ENCODE data around the gene P4HA1.

Gene P4HA1

DNA sequence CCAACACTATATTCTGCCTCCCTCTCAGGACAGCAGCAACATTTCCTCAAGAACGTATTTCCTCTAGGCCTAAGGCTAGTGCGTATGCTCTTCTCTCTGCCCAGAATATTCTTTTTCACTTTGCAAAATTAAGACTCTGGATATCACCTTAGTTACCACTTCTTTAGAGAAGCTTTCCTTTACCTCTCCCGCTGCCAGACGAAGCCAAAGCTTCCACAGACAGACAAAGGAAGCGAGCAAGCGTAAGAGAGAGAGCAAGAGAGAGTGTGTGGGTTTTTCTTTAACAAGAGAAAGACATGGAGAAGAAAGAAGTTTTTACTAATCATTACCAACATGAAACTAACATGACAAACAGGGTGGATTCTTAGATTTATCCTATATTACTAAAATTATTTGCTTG lies 64.1 kb downstream of the P4HA1 start:
- TF ChIP-seq, protein P1, sequence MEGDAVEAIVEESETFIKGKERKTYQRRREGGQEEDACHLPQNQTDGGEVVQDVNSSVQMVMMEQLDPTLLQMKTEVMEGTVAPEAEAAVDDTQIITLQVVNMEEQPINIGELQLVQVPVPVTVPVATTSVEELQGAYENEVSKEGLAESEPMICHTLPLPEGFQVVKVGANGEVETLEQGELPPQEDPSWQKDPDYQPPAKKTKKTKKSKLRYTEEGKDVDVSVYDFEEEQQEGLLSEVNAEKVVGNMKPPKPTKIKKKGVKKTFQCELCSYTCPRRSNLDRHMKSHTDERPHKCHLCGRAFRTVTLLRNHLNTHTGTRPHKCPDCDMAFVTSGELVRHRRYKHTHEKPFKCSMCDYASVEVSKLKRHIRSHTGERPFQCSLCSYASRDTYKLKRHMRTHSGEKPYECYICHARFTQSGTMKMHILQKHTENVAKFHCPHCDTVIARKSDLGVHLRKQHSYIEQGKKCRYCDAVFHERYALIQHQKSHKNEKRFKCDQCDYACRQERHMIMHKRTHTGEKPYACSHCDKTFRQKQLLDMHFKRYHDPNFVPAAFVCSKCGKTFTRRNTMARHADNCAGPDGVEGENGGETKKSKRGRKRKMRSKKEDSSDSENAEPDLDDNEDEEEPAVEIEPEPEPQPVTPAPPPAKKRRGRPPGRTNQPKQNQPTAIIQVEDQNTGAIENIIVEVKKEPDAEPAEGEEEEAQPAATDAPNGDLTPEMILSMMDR (IDR thresholded peaks at IDR 0.05): no peak

DNA sequence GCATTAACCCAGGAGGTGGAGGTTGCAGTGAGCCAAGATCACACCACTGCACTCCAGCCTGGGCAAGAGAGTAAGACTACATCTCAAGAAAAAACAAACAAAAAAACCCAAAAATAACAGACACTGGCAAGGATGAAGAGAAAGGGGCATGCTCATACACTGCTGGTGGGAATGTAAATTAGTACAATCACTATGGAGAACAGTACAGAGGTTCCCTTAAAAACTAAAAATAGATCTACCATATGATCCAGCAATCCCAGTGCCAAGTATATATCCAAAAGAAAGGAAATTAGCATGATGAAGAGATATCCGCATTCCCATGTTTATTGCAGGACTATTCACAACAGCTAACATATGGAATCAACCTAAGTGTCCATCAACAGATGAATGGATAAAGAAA lies 75.6 kb downstream of the P4HA1 start:
- TF ChIP-seq, protein P1 (IDR thresholded peaks at IDR 0.05): no peak

DNA sequence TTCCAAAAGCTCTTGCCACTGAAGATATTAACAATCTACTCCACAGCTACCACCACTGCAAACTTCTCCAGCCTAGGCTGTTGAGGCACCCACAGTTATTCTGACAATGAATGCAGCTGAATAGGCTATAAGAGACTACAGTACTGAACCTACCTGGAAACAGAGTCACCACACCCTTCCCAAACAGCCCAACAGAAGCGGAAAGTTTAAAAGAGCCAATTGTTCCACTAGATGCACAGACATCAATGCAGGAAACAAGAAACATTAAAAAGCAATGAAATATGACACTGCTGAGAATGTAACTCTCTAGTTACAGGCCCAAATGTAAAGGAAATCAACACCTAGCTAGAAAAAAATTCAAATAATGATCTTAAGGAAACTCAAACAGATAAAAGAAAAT lies 77.6 kb downstream of the P4HA1 start:
- TF ChIP-seq, protein P1 (IDR thresholded peaks at IDR 0.05): no peak

DNA sequence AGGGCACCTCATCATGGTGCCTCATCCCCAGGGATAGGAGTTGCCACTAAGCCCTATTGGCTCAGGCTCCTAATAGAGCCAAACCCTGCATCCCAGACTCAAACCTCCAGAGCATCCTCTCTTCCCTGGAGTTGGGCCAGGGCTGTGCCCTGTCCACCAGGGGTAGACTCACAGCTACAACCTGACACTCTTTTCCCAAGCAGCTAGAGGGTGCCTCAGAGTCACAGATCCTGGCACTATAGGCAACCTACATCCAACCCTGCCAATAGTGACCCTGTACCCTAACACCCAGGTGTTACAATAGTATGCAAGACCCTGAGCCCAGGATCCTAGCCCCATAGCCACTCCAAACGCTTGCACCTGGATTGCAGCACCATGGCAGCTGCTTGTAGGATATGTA lies 78.0 kb downstream of the P4HA1 start:
- TF ChIP-seq, protein P1 (IDR thresholded peaks at IDR 0.05): no peak

DNA sequence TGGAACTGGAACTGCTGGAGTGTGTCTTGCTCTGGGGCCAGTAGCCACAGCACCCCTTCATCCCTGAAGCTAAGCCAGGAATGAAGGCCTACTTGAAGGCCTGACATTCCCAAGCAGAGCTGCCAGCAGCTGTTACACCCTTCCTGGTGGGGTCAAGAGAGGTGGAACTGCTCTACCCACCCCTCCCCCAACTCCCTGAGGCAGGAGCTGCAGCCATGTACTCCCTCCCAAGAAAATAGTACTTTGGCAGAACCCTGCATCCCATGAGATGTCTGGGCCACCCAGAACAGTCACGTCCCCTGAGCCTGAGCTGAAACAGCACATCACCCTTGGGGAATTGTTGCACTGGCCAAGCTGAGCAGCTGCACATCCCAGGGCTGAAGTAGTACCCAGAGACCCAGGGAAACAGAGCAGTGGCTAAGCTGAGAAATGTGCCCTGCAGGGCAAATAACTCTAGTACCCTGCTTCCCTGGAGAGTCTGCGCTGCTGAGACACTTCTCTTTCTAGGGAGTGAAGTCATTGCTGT lies 78.6 kb downstream of the P4HA1 start:
- TF ChIP-seq, protein P1 (IDR thresholded peaks at IDR 0.05): no peak

DNA sequence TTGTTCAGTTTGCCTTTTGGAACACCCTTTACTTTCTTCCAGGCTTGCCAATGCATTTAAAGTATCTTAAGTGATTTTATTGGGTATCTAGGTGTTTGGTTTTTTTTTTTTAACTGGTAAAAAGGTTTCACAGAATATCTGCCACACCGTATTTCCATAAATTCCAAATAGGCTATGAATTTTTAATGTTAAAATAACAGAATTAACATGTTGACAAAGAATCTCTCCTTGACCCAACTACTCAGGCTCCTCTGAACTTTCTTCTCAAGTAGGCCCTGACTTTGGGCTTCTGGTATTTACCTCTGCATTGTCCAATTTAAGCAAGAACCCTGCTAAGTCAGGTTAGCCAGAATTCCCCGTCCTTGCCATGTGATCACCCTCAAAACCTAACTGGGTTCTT lies 80.9 kb downstream of the P4HA1 start:
- TF ChIP-seq, protein P1 (IDR thresholded peaks at IDR 0.05): no peak

DNA sequence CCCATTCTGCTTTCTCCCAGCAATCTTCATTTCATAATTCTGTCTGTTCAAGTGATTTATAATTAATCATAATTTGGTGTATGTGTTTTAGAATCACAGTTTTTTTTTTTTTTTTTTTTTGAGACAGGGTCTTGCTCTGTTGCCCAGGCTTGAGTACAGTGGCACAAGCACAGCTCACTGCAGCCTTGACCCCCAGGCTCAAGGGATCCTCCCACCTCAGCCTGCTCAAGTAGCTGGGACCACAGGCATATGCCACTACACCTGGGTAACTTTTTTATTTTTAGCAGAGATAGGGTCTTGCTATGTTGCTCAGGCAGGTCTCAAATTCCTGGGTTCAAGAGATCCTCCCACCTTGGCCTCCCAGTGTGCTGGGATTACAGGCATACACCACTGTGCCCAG lies 92.8 kb downstream of the P4HA1 start:
- TF ChIP-seq, protein P1 (IDR thresholded peaks at IDR 0.05): no peak

DNA sequence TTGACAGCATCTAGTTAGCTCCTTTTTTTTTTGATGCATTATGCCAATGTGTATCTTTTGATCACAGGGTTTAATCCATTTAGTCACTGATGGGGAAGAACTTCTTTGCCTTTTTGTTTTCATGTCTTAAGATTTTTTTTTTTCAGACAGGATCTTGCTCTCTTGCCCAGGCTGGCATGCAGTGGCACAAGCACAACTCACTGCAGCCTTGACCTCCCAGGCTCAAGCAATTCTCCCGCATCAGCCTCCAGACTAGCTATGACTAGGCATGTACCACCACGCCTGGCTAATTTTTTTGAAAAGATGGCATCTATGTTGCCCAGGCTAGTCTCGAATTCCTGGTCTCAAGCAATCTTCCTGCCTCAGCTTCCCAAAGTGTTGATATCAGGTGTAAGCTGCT lies 95.7 kb downstream of the P4HA1 start:
- TF ChIP-seq, protein P1 (IDR thresholded peaks at IDR 0.05): no peak

All from LNCAP (cell line).